Non-pigmented ciliary epithelial cell (primary cell): ENCODE data around the gene RFK.

Source experiments
- DNase-seq: peaks from one replicate; pipeline ENCODE4 v3.0.0-alpha.2; 2010; ENCODE audit warnings: low read depth

Gene RFK

GRCh38 chr9:76412638-76413037, 18.4 kb upstream of the RFK start:
- no peak for DNase-seq

- DNase-seq, result no peak
Measured at GRCh38 chr9:76405868-76406267, 11.6 kb upstream of the RFK start.

GRCh38 chr9:76405340-76405739, 11.1 kb upstream of the RFK start:
- DNase-seq, result no peak

GRCh38 chr9:76404401-76404800, 10.2 kb upstream of the RFK start:
- no peak for DNase-seq

GRCh38 chr9:76403352-76403751, 9.1 kb upstream of the RFK start:
- peak; percentile 60 for DNase-seq

- no peak for DNase-seq
Measured at GRCh38 chr9:76401580-76402354, 7.5 kb upstream of the RFK start.

GRCh38 chr9:76401176-76401575, 7.0 kb upstream of the RFK start:
- no peak for DNase-seq

- no peak for DNase-seq
Measured at GRCh38 chr9:76400534-76401096, 6.4 kb upstream of the RFK start.

- no peak for DNase-seq
Measured at GRCh38 chr9:76399856-76400255, 5.6 kb upstream of the RFK start.

- DNase-seq, result no peak
Measured at GRCh38 chr9:76396597-76396996, 2.4 kb upstream of the RFK start.

GRCh38 chr9:76396144-76396543, 1.9 kb upstream of the RFK start:
- no peak for DNase-seq

- no peak for DNase-seq
Measured at GRCh38 chr9:76395381-76395780, 1.2 kb upstream of the RFK start.

GRCh38 chr9:76394960-76395252, 680 bp upstream of the RFK start:
- no peak for DNase-seq

- DNase-seq, result no peak
Measured at GRCh38 chr9:76390656-76391055, 3.6 kb downstream of the RFK start.

GRCh38 chr9:76379494-76379893, 14.7 kb downstream of the RFK start:
- no peak for DNase-seq

- no peak for DNase-seq
Measured at GRCh38 chr9:76378367-76379073, 15.7 kb downstream of the RFK start.

GRCh38 chr9:76377791-76378190, 16.4 kb downstream of the RFK start:
- no peak for DNase-seq

- DNase-seq, result peak; percentile 75
Measured at GRCh38 chr9:76374783-76375559, 19.3 kb downstream of the RFK start.

- no peak for DNase-seq
Measured at GRCh38 chr9:76373784-76374474, 20.3 kb downstream of the RFK start.

- no peak for DNase-seq
Measured at GRCh38 chr9:76373173-76373783, 20.9 kb downstream of the RFK start.

GRCh38 chr9:76372336-76372735, 21.9 kb downstream of the RFK start:
- no peak for DNase-seq

- DNase-seq, result peak; percentile 31
Measured at GRCh38 chr9:76371901-76372300, 22.3 kb downstream of the RFK start.
